ENCODE measurements around the gene S100PBP. TPM values are rescaled to one million over a fixed set of nuclear protein-coding genes. Genes with fewer than 3 reads are reported as not detected.

Gene S100PBP
- total and polyA plus RNA-seq, 2 donors (not counting 3 experiments of a cell fraction or from before 2014, with no cell fraction given): 15.4 to 38.6 TPM

DNA sequence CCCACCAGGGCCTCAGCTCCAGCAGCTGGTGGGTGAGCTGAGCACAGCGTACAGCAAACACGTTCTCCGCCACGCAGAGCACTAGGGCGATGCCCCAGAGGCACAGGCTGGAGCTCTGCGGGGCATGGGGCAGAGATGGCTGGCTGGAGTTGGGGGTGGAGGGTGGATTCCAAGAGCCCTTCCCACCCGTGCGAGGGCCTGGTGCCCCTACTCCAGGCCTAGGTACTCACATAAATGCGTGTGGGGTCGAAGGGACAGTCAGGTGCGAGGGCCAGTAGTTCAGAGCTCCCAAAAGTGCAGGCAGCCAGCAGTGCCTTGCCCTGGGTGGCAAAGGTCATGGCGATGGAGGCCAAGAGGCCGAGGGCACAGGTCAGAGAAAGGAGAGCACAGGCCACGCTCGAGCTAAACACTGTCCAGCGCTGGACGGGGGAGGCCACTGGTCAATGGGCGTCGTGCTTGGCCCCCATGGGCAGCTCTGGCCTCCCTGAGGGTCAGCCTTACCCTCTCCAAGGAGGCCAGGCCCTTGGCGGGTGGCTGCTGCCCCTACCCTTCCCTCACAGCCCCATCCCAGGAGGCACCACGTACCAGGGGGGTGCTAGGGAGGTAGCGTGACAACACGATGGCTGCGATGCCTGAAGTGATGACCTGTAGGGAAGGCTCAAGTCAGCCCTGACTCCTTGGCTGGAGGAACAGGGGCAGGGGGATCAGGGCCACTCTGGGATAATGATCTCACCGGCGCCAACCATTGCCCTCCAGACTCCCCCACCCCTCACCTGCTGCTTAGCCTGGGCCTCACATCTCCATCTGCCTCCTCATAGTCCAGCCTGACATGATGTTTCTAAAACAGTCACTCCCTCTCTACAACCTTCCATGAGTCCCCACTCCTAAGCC is 78.1 kb downstream of the S100PBP start:
- no peak overlapping the region for H3K9ac ChIP-seq (replicated peaks; ENCODE audit: extremely low read depth, insufficient read depth, low read length)
- ChIA-PET POLR2A (no interaction called here), CTCF (interaction anchor here (1.0 to 2.1 kb wide), 4 partner anchors 8 to 190 kb away, joined by 3 to 13 read pairs (median 4); partner anchors contain the start of gene HPCA)
- no peaks in the 10 kb centered on the region for H3K9me3 ChIP-seq (replicated peaks; ENCODE audit: control insufficient read depth, insufficient read depth, low read length)
- no peak overlapping the region for H2AFZ ChIP-seq (ENCODE audit: low read depth, low read length)
- no peaks in the 10 kb centered on the region for H3K36me3 ChIP-seq (ENCODE audit: control insufficient read depth in 2 of 2, extremely low read depth in 1 of 2, insufficient read depth in 2 of 2, low read length in 2 of 2)
- H3K27me3 ChIP-seq (ENCODE audit: control insufficient read depth in 2 of 2, insufficient read depth in 2 of 2, low read length in 2 of 2): peaks cover 13 to 19% of the 10 kb centered on the region in 2 experiments
- no peak overlapping the region for H3K4me2 ChIP-seq (ENCODE audit: insufficient read depth, low read length)
- peaks cover 8% of the 10 kb centered on the region for H3K4me1 ChIP-seq (ENCODE audit: control insufficient read depth, extremely low read depth, insufficient read depth, low read length)
- no peaks in the 10 kb centered on the region for H3K9me1 ChIP-seq (replicated peaks; ENCODE audit: control insufficient read depth, extremely low read depth, insufficient read depth, low read length)
- FAIRE-seq (no peak), DNase-seq (ENCODE audit: low read depth, low spot score) (no peak)
- dilution Hi-C loops (cut with MboI; ENCODE audit: extremely low pct_ligation_motif_present, low sequenced_read_pairs): no loop called here
- no peaks in the 10 kb centered on the region for H4K20me1 ChIP-seq (replicated peaks; ENCODE audit: control insufficient read depth, extremely low read depth, insufficient read depth, low read length)
- intact Hi-C loops (cut with micrococcal nuclease): no loop called here
- H3K27ac ChIP-seq (ENCODE audit: insufficient read depth, low read depth, low read length): no peak overlapping the region
- TF ChIP-seq, protein P1, sequence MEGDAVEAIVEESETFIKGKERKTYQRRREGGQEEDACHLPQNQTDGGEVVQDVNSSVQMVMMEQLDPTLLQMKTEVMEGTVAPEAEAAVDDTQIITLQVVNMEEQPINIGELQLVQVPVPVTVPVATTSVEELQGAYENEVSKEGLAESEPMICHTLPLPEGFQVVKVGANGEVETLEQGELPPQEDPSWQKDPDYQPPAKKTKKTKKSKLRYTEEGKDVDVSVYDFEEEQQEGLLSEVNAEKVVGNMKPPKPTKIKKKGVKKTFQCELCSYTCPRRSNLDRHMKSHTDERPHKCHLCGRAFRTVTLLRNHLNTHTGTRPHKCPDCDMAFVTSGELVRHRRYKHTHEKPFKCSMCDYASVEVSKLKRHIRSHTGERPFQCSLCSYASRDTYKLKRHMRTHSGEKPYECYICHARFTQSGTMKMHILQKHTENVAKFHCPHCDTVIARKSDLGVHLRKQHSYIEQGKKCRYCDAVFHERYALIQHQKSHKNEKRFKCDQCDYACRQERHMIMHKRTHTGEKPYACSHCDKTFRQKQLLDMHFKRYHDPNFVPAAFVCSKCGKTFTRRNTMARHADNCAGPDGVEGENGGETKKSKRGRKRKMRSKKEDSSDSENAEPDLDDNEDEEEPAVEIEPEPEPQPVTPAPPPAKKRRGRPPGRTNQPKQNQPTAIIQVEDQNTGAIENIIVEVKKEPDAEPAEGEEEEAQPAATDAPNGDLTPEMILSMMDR (IDR thresholded peaks at IDR 0.05; ENCODE audit: extremely low read depth in 1 of 2, insufficient read depth in 1 of 2, low read depth in 1 of 2, low read length in 2 of 2): no peak
- TF ChIP-seq EZH2 (IDR thresholded peaks at IDR 0.05; ENCODE audit: borderline replicate concordance, low read depth, low read length, severe bottlenecking) (no peak), JUN (IDR thresholded peaks at IDR 0.05; ENCODE audit: borderline replicate concordance, insufficient read depth, insufficient read length, low read depth) (no peak), MYC (IDR thresholded peaks at IDR 0.05; ENCODE audit: low read depth, low read length) (no peak), POLR2AphosphoS5 (IDR thresholded peaks at IDR 0.05; ENCODE audit: insufficient read depth, low read depth, low read length) (no peak), GATA2 (IDR thresholded peaks at IDR 0.05; ENCODE audit: insufficient read depth, insufficient read length, low read depth, low read length) (no peak), POLR2A (IDR thresholded peaks at IDR 0.05; ENCODE audit: low read depth, low read length) (no peak), FOS (IDR thresholded peaks at IDR 0.05; ENCODE audit: borderline replicate concordance, insufficient read depth, low read length) (no peak)
- TF ChIP-seq, protein P2, sequence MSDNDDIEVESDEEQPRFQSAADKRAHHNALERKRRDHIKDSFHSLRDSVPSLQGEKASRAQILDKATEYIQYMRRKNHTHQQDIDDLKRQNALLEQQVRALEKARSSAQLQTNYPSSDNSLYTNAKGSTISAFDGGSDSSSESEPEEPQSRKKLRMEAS (IDR thresholded peaks at IDR 0.05; ENCODE audit: insufficient read depth, insufficient read length): no peak
- no peak overlapping the region for H3K4me3 ChIP-seq (replicated peaks in 1 of 3; ENCODE audit: insufficient read depth in 1 of 3, low read depth in 1 of 3, low read length in 3 of 3)
- BruUV-seq (replicated peaks): no TSS peak
- H3K79me2 ChIP-seq (ENCODE audit: control insufficient read depth, insufficient read depth, low read length): no peaks in the 10 kb centered on the region
